ENCODE results near the gene THEM5.
"Not testable (repeated sequence)": the region's sequence is repeated elsewhere in the genome, so short reads cannot be mapped to it uniquely, and the experiment has no call there.

THEM5 gene, protein sequence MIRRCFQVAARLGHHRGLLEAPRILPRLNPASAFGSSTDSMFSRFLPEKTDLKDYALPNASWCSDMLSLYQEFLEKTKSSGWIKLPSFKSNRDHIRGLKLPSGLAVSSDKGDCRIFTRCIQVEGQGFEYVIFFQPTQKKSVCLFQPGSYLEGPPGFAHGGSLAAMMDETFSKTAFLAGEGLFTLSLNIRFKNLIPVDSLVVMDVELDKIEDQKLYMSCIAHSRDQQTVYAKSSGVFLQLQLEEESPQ

DNA sequence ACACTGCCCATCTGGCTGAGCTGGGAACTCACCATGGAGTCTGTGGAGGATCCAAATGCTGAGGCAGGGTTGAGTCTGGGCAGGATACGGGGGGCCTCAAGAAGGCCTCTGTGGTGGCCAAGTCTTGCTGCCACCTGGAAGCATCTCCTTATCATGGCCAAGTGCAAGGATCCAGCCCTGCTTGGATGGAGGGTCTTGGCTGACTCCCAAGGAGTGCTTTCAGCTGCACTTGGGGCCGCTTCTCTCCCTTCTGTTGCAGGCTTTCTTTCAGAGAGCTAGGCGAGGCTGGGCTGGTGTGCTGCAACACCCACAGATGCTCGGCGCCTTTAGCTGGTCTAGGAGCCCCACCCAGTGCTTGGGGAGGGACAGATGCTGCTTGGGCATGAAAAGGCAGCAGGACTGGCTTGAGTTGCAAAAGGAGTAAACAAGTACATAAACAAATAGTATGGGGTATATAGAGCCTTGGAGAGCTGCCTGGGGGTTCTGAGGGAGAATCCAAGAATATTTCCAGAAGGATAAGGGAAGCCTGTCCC, at the start of gene THEM5:
THEM5 (minus strand) TSS at position 302 of the 533 bp plus-strand sequence; CDS start at position 155, 147 bp downstream.
- no peak for FAIRE-seq

DNA sequence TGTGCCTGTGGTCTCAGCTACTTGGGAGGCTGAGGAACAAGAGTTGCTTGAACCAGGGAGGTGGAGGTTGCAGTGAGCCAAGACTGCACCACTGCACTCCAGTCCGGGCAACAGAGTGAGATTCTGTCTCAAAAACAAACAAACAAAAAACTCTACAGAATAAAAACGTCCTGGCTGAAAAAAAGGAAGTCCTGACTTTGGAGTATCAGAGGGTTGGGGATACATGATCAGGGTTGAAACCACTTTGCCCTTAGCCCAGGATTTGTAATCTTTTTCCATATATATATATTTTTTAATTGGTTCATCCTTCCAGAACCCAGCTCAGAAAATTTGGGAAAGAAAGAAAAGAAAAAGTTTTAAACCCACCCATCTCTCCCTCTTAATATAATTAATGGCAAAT, 49.3 kb upstream of the THEM5 start:
- FAIRE-seq = no peak

DNA sequence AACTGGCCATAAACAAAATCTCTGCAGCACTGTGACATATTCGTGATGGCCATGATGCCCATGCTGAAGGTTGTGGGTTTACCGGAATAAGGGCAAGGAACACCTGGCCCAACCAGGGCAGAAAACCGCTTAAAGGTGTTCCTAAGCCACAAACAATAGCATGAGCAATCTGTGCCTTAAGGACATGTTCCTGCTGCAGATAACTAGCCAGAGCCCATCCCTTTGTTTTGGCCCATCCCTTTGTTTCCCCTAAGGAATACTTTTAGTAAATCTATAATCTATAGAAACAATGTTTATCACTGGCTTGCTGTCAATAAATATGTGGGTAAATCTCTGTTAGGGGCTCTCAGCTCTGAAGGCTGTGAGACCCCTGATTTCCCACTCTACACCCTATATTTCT, 47.3 kb upstream of the THEM5 start:
- FAIRE-seq = not testable (repeated sequence)

DNA sequence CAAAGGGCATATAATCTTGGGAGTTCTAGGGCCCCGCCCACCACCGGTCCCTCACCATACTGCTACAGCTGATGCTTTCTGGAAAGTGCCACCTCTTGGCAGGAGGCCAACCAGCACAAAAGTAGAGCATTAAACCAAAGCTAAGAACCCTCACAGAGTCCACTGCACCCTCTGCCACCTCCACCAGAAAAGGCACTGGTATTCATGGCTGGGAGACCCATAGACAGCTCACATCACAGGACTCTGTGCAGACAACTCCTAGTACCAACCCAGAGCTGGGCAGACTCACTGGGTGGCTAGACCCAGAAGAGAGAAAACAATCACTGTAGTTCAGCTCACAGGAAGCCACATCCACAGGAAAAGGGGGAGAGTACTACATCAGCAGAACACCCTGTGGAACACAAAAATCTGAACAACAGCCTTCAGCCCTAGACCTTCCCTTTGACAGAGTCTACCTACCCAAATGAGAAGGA, 45.0 kb upstream of the THEM5 start:
- FAIRE-seq = no peak

DNA sequence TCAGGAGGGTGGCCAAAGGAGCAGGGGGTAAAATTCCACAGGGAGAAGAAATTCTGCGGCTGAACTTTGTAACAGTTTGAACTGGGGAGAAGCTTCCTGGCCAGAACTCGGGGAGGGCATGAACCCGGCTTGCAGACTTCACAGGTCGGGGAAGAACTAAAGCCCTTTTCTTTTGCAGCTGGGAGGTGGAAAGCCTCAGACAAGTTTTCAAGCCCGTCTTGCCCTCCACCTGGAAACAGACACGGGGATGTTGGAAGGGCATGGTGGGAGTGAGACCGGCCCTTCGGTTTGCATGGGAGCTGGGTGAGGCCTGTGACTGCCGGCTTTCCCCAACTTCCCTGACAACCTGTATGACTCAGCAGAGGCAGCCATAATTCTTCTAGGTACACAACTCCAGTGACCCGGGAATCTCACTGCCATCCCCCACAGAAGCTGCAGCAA, 44.5 kb upstream of the THEM5 start:
- no peak for FAIRE-seq

DNA sequence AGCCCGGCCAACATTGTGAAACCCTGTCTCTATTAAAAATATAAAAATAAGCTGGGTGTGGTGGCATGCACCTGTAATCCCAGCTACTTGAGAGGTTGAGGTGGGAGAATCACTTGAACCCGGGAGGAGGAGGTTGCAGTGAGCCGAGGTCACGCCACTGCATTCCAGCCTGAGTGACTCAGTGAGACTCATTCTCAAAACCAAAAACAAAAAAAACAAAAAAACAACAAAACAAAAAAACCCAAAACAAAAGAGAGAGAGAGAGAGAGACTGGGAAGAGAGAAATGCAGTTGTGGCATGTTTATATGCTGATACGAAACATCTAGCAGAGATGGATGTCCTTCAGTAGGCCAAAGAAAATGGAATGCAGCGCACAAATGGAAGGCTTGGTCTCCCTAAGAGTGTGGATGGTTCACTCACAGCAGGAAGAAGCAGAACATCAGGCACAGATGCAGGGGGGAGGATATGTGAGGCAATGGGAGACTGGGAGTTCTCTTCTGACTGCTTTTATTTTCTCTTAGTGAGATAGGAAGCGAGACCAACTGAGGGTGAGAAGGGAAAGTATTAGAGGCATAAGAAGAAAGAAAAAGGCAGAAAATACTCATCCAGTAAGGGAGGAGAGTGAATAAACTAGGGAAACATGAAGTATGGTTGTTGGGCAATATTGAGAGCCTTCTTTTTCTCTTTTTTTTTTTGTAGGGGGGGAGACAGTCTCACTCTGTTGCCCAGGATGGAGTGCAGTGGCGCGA, 39.8 kb upstream of the THEM5 start:
- no peak for FAIRE-seq

DNA sequence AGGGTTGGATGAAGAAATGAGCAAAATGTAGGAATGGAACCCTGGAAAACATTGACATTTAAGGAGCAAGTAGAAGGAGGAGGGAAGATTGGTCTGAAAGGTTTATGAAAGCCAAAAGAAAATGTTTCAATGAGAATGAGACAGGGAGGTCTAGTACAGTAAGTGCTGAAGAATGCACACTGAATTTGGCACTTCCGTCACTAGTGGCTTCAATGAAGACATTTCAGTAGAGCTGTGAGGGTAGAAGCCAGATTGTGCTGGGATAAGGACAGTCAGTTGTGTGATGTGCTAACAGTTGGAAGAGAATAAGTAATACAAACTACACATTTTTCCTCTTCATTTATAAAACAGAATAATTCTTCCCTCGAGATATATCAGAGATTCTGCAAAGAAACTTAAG, 38.7 kb upstream of the THEM5 start:
- FAIRE-seq = no peak

DNA sequence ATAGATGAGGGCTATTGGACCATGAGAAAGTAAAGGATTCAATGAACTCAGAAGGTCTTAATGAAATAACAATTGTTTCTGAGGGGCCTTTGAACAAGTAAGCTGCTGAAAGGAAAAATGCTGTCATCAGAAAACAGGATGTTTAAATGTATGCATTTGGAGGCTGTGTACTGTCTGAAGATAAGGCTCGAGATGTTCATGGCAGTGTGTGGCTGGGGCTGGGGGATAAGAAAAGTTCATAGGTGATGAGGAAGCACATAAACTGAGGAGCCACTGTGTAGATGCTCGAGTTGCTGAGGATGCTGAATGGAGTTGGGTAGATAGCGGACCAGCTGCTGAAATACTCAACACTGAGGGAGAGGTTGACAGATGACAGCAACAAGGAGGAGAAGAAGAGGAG, 38.0 kb upstream of the THEM5 start:
- FAIRE-seq = no peak

DNA sequence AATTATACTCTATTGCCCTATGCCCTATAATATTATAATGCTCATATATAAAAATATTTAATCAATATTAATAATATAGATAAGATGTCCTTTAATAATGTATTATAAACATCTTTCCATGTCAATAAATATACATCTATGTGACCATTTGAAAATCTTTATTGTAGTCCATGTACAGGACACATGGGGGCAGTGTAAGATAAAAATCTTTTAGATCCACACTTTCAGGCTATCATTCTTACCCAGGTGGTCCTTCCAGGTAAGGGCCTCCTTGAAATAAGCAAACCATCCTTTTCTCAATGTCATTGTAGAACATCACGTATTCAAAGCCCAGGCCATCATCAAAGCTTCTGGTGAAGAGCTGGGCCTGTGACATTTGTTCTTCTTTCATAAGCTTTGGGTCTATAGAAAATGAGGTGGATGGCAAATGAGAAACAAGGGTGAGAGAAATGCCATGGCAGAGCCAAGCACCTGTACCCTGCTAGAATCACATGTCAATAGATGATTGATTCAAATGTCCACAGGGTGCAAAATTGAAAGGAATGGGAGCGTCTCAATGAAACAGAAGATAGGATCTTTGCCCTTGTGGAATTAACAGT, 35.6 kb upstream of the THEM5 start:
- FAIRE-seq = no peak

DNA sequence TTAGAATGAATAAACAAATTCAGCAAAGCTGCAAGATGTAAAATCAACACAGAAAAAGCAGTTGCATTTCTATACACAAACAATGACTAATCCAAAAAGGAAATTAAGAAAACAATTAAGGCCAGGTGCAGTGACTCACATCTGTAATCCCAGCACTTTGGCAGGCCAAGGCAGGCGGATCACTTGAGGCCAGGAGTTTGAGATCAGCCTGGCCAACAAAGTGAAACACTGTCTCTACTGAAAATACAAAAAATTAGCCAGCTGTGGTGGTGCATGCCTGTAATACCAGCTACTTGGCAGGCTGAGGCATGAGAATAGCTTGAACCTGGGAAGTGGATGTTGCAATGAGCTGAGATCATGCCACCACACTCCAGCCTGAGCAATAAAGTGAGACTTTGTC, 33.5 kb upstream of the THEM5 start:
- no peak for FAIRE-seq

DNA sequence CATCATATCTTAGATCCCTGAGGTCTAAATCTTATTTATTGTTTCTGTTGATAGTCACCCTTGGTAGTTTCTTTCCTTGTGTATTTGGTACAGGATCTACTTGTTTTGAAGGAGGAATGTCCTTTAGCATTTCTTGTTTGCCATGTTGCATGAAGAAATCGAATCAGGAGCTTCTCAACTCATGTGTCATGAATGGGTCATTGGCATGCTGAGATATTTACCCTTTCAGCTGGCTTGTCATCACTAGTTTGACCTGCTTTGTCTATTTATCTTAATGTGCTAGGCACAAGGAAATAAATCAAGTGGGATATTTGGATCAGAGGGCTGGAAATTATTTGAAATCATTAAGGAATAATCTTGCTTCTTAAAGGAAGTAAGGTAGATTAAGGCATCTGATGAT, 32.0 kb upstream of the THEM5 start:
- FAIRE-seq = no peak

DNA sequence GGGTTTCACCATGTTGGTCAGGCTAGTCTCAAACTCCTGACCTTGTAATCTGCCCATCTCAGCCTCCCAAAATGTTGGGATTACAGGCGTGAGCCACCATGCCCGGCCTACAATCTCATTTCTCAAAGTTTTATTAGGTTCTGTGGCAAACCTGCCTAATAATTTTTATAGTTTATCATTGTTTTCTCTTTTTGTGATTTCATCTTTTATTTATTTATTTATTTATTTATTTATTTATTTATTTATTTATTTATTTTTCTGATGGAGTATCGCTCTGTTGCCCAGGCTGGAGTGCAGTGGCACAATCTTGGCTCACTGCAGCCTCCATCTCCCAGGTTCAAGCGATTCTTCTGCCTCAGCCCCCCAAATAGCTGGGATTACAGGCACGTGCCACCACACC, 31.4 kb upstream of the THEM5 start:
- FAIRE-seq = not testable (repeated sequence)

DNA sequence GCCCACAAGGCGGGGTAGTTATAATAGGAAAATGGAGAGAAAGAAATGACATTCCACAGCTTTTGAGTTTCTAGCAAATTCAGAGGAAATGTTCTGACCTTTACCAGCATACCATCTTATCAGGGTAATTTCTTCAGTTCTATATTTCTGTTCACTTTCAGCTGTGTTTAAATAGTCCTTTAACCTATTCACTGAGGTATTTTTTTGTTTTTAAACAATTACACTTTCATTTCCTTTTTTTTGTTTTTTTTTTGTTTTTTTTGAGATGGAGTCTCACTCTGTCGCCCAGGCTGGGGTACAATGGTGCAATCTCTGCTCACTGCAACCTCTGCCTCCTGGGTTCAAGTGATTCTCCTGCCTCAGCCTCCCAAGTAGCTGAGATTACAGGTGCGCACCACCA, 30.9 kb upstream of the THEM5 start:
- not testable (repeated sequence) for FAIRE-seq

DNA sequence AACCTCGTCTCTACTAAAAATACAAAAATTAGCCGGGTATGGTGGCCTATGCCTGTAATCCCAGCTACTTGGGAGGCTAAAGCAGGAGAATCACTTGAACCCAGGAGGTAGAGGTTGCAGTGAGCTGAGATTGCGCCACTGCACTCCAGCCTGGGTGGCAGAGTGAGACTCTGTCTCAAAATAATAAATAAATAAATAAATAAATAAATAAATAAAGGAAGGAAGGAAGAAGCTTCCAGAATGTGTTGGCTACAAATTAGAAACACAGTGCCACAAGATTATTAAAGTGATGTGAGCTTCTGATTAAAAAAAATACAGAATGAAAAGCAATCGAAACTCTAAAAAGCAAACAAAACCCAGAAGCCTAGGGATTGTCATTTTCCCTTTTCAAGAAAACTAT, 30.4 kb upstream of the THEM5 start:
- not testable (repeated sequence) for FAIRE-seq

DNA sequence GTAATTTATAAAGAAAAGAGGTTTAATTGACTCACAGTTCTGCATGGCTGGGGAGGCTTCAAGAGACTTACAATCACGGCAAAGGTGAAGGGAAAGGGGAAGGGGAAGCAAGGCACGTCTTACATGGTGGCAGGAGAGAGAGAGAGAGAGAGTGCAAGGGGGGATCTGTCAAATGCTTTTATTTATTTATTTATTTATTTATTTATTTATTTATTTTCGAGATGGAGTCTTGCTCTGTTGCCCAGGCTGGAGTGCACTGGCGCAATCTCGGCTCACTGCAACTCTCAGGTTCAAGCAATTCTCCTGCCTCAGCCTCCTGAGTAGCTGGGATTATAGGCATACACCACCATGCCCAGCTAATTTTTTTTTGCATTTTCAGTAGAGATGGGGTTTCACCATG, 29.4 kb upstream of the THEM5 start:
- not testable (repeated sequence) for FAIRE-seq

DNA sequence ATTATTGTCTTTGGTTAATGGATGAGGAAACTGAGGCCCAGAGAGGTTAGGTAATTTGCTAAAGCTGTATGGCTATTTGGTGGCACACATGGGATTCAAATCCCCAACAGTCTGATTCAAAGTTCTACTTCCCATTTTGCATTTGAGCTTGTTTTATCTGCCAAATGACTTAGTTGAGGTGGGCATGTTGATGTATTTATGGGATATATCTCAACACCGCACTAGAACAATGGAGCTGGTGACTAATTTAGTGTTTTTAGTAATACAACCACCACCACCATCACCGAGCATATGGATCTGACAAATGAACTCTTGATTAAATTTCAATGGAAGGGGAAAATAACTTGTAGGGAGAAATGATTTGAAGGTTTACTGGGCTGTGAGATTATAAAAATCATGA, 29.0 kb upstream of the THEM5 start:
- no peak for FAIRE-seq

DNA sequence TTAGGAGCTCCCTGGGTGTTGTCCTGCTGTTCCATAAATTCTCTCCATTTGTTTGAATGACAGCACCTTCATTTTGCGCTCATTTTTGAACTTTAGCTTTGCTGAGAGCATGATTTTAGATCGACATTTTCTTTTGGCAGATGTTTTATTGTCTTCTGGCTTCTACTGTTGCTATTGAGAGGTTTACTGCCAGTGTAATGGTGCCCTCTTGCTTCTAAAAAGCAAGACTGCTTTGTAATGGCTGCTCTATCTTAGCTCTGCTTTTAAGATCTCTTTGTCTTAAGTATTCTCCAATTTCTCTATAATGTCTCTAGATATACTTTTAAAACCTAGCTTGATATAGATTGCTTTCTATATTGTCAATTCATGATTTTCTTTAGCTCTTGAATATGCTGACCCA, 28.0 kb upstream of the THEM5 start:
- no peak for FAIRE-seq

DNA sequence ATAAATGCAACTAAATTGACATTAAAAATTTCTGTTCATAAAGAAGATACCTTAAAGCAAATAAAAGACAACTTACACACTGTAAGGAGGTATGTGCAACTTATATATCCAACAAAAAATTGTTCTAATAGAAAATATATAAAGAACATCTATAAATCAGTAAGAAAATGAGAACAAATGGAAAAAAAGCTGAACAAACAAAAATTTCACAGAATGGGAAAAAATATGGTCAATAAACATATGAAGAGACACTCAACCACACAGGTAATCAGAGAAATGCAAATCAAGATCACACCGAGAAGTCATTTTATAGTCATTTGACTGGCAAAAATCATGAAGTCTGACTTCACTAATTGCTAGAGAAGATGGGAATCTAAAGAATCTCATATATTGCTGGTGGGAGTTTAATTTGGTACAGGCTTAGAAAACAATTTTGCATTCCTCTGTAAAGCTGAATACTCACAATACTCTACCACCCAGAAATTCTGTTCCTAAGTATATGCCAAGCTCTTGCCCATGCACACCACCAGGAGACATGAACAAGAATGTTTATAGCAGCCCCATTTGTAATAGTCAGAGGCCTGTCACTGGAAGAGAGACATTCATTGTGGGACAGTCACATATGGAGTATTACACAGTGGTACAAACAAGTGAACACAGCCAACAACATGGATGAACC, 22.0 kb upstream of the THEM5 start:
- no peak for FAIRE-seq

DNA sequence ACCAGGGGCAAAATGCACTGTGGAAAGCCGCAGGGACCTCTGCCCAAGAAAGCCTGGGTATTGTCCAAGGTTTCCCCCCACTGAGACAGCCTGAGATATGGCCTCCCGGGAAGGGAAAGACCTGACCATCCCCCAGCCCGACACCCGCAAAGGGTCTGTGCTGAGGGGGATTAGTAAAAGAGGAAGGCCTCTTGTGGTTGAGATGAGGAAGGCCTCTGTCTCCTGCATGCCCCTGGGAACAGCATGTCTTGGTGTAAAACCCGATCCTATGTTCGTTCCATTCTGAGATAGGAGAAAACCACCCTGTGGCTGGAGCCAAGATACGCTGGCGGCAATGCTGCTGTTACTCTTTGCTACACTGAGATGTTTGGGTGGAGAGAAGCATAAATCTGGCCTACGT, 19.3 kb upstream of the THEM5 start:
- FAIRE-seq = not testable (repeated sequence)

DNA sequence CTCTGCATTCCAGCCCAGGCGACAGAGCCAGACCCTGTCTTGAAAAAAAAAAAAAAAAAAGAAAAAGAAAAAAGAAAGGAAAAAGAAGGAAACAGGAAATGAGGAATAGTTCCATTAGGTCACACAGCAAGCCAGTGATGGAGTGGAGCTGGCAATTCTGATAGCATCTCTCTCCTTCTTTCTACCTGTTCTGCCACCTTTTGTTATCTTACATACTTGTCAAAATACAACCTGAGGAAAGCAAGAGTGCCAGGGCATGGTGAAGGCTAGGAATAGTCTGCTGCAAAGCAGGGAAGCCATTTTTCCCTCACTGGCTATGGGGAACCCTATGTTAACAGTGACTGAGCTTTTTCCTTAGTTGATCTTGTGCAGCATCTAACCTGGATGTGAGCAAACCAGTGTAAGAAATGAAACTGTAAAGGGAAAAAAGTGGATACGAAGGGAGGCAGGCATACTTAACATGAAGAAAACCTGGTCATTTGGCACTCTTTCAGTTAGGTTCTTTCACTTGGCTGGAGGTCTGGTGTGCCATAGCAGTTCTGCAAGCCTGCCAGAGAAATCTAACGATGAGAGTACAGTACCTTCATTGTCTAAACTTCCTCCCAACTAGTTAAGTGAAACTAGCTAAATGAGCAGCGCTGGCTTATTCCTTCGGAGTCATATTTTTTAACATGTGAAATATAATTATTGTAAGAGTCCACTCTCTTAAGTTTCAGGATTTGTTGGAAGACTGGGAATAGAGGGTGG, 17.9 kb upstream of the THEM5 start:
- FAIRE-seq = no peak

DNA sequence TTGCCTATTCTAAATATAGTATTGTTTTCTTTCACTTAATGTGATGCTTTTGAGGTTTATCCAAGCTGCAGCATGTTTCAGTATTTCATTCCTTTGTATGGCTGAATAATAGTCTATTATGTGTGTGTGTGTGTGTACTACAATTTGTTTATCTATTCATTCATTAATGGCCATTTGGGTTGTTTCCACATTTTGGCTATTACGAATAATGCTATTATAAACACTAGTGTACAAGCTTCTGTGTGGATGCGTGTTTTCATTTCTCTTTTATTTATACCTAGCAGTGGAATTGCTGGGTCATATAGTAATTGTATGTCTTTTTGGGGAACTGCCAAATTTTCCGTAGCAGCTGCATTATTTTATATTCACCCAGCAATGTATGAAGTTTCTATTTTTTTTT, 15.0 kb upstream of the THEM5 start:
- no peak for FAIRE-seq

DNA sequence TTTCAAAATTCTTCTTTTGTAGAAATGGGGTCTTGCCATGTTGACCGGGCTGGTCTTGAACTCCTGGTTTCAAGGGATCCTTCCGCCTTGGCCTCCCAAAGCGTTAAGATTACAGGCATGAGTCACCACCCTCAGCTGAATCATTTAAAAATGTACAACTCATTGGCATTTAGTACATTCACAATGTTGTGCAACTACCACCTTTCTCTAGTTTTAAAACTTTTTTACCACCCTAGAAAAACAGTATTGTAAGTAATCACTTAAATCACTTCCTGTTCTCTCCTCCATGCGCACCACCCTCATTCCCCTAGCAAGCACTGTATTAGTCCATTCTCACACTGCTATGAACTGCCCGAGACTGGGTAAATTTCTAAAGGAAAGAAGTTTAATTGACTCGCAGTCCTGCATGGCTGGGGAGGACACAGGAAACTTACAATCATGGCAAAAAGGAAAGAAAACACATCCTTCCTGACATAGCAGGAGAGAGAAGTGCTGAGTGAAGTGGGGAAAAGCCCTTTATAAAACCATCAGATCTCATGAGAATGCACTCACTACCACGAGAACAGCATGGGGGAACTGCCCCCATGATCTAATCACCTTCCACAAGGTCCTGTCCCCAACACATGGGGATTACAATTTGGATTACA, 14.4 kb upstream of the THEM5 start:
- no peak for FAIRE-seq

All from endometrium (tissue), 2 donors.